Activated CD8-positive, alpha-beta T cell treated with anti-CD3 and anti-CD28 coated beads for 36 hours (primary cell): Measurements from ENCODE around the gene CACNA1C. TPM values are rescaled to one million over a fixed set of nuclear protein-coding genes. Genes with fewer than 3 reads are reported as not detected.

ENCODE experiments used
- ATAC-seq: fragments of 200-7000 bp; cut with Tn5 transposase; one replicate; pipeline ENCODE4 v1.10.0; 2021; ENCODE audit warnings: mild to moderate bottlenecking, moderate library complexity
- CTCF ChIA-PET: fragments of 350-600 bp; sonication (Branson Sonifier 250); formaldehyde crosslinking; loops from one replicate; lab custom pipeline; 2021; ENCODE audit warnings: antibody characterized with exemption; lab: Charles Lee
- POLR2A ChIA-PET: fragments of 350-600 bp; sonication (Branson Sonifier 250); formaldehyde crosslinking; loops from one replicate; lab custom pipeline; 2021; ENCODE audit warnings: antibody characterized with exemption; lab: Charles Lee
- DNase-seq: peaks from one replicate; pipeline ENCODE4 v3.0.0-alpha.2; 2020
- H3K27ac Mint-ChIP-seq: one replicate; pipeline ENCODE4 v1.8.0; 2021; ENCODE audit warnings: mild to moderate bottlenecking, mixed read lengths
- H3K27me3 Mint-ChIP-seq: one replicate; pipeline ENCODE4 v1.8.0; 2021; ENCODE audit warnings: mixed read lengths
- H3K36me3 Mint-ChIP-seq: one replicate; pipeline ENCODE4 v1.8.0; 2021; ENCODE audit warnings: low read depth, mixed read lengths
- H3K4me1 Mint-ChIP-seq: one replicate; pipeline ENCODE4 v1.8.0; 2021; ENCODE audit warnings: low read depth, mixed read lengths
- H3K4me3 Mint-ChIP-seq: one replicate; pipeline ENCODE4 v1.8.0; 2021; ENCODE audit warnings: mild to moderate bottlenecking, moderate library complexity, mixed read lengths
- H3K9me3 Mint-ChIP-seq: one replicate; pipeline ENCODE4 v1.8.0; 2021; ENCODE audit warnings: mixed read lengths
- intact Hi-C: fragments of 100-400 bp; cut with micrococcal nuclease; formaldehyde crosslinking; loops from one replicate; pipeline ENCODE4 v1.10.0; 2022
- total RNA-seq, 2 experiments: library from RNA; stranded (reverse); gene quantifications; one replicate each; pipeline ENCODE4 v1.2.3, GENCODE V29; 2021
- TF ChIP-seq, protein P1 (sequence below): fragments of 200-600 bp; IDR thresholded peaks from one replicate; pipeline ENCODE4 v1.8.0; 2022; ENCODE audit warnings: antibody characterized with exemption, mild to moderate bottlenecking

CACNA1C gene
- total RNA-seq, 2 experiments from 2014 or later, result 0.02 to 0.05 TPM

DNA sequence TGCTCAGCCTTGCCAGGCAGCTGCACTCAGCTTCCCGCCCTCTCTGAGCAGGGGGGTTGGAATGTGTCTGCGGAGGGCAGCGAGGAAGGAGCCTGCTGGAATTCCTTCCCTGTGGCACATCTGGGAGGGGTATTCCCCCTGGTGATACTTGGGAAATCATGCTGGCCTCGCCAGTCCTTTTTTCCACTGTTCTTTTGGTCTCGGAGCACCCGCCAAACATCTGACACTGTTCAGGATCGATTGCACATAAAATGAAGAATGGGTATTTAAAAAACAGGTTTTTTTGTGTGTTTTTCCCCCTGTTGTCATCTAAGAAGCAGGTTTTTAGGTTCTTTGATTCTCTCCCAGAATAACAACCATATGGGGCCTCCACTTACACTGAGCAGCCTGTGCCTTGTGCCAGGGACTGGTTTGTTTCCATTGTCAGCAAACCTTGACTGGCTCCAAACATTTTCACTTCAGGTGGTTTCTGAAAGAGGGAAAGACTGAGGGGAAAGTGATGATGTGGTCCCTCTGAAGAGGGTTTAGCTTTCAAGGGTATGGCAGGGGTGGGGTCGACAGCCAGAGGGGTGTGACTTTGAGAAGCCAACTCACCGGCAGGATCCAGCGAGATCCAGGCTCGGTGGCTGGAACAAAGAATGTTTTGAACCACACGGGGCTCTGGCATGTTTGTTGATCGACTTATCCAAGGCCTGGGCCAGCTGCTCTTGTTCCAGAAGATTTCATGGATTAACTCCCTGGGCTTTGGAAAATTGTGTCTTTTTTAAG is 215.1 kb downstream of the CACNA1C start:
- H3K9me3 Mint-ChIP-seq, result no peaks in the 10 kb centered on the region
- intact Hi-C loops, result no loop called here
- ChIA-PET POLR2A (no interaction called here), CTCF (no interaction called here)
- H3K4me1 Mint-ChIP-seq, result no peaks in the 10 kb centered on the region
- no peaks in the 10 kb centered on the region for H3K27me3 Mint-ChIP-seq
- TF ChIP-seq, protein P1, sequence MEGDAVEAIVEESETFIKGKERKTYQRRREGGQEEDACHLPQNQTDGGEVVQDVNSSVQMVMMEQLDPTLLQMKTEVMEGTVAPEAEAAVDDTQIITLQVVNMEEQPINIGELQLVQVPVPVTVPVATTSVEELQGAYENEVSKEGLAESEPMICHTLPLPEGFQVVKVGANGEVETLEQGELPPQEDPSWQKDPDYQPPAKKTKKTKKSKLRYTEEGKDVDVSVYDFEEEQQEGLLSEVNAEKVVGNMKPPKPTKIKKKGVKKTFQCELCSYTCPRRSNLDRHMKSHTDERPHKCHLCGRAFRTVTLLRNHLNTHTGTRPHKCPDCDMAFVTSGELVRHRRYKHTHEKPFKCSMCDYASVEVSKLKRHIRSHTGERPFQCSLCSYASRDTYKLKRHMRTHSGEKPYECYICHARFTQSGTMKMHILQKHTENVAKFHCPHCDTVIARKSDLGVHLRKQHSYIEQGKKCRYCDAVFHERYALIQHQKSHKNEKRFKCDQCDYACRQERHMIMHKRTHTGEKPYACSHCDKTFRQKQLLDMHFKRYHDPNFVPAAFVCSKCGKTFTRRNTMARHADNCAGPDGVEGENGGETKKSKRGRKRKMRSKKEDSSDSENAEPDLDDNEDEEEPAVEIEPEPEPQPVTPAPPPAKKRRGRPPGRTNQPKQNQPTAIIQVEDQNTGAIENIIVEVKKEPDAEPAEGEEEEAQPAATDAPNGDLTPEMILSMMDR, result no peak
- no peak for ATAC-seq
- no peaks in the 10 kb centered on the region for H3K36me3 Mint-ChIP-seq
- H3K27ac Mint-ChIP-seq, result no peak overlapping the region
- H3K4me3 Mint-ChIP-seq, result no peak overlapping the region
- DNase-seq, result no peak

DNA sequence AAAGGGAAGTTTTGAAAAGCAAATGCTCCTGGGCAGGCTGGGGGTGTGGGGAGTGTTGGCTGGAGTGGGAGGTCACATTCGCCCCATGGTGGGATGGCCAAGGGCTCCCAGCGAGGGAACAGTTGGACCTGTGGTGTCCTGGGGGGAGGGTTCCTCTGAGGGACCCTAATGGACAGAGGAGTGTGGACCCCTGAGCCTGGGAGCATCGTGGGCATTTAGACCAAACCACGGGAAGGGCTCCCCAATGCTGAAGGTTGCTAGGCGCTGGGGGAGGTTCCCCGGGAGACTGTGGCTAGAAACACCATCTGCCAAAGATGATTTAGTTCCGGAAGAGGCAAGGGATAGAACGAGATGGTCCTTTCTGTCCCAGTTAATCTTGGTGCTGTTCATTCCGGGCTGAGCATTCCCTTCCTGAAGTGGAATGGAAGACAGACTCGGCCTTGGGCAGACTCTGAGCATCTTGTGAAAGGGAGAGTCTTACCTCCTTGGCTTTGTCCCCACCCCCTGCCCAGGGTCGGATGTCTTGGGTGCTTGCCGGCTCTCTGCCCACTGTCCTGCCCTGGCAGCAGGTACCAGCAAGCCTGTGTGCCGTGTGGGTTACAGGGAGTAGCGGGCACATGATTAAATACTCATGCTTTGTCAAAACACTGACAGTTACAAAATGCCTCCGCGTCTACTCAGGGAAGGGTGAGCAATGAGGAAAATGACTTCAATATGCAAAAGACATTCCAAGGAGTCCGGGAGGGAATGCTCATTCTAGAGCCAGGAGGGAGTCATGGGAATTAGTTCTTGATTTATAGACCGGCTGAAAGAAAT is 215.9 kb downstream of the CACNA1C start:
- ChIA-PET POLR2A (no interaction called here), CTCF (no interaction called here)
- Mint-ChIP-seq H3K27ac (no peak overlapping the region), H3K9me3 (no peaks in the 10 kb centered on the region), H3K4me3 (no peak overlapping the region), H3K27me3 (no peaks in the 10 kb centered on the region), H3K36me3 (no peaks in the 10 kb centered on the region), H3K4me1 (no peaks in the 10 kb centered on the region)
- DNase-seq, result no peak
- intact Hi-C loops, result no loop called here
- TF ChIP-seq, protein P1, result no peak
- ATAC-seq, result no peak

DNA sequence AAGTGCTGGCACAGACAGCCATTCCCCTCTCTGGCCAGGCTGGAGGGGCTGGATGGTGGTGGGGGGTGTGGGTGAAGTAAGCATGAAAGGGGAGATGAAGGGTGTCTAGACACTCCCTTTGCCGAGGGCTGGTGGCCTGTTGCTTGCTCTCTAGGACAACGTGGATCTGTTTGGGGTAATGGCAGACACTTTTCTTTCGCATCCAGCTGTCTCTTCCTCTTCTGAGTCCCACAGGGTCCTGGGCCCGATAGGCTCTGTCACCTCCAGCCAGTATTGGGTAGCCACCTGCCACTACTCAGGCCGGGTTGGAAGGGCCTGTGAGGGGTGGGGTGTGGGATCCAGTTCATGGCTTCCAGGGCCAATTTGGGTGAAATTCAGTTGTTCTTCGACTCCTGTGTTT is 218.1 kb downstream of the CACNA1C start:
- POLR2A ChIA-PET, result no interaction called here
- Mint-ChIP-seq H3K9me3 (no peaks in the 10 kb centered on the region), H3K4me3 (no peak overlapping the region), H3K36me3 (no peaks in the 10 kb centered on the region), H3K27ac (no peak overlapping the region), H3K4me1 (no peaks in the 10 kb centered on the region), H3K27me3 (no peaks in the 10 kb centered on the region)
- intact Hi-C loops, result no loop called here
- ATAC-seq, result no peak
- no peak for DNase-seq
- TF ChIP-seq, protein P1, result no peak
- CTCF ChIA-PET, result no interaction called here

DNA sequence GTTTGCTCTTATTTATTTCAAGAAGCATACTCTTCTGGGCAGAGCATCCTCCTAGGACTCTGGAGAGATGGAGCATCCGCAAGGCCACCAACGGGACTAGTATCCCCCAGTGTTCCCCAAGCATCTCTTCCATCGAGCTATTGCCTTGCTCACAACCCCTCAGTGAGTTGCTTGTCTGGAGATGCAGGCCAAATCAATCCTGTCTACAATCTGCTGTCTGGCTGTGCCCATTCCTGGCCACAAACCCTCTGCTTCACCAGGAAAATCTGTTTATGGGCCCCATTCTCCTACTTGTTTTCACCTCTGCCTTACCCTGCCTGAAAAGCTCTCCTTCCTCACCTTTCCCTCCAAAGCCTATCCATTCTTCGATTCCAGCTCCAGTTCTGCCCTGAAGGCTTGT is 219.2 kb downstream of the CACNA1C start:
- POLR2A ChIA-PET, result no interaction called here
- Mint-ChIP-seq H3K9me3 (no peaks in the 10 kb centered on the region), H3K4me1 (no peaks in the 10 kb centered on the region), H3K27me3 (no peaks in the 10 kb centered on the region), H3K4me3 (no peak overlapping the region), H3K36me3 (no peaks in the 10 kb centered on the region), H3K27ac (no peak overlapping the region)
- CTCF ChIA-PET, result no interaction called here
- no peak for DNase-seq
- ATAC-seq, result no peak
- TF ChIP-seq, protein P1, result no peak
- intact Hi-C loops, result no loop called here

DNA sequence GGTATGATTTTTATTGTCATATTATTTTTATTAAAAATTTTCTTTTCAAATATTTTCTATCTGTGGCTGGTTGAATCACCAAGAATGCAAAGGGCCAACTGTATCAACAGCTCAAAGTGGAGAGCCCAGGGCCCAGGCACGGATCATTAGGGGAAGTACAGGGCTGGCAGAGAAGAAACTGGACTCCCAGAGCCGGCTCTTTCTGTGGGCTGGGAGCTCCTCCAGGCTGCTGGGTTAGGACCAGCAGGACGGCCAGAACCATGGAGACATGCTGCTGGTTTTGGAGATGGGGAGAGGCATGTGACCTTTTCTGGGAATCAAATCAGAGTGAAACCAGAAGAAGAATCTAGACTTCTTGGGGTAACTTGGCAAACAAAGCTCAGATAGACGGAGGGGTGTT is 220.5 kb downstream of the CACNA1C start:
- Mint-ChIP-seq H3K9me3 (no peaks in the 10 kb centered on the region), H3K36me3 (no peaks in the 10 kb centered on the region), H3K4me3 (no peak overlapping the region), H3K27me3 (no peaks in the 10 kb centered on the region), H3K4me1 (no peaks in the 10 kb centered on the region), H3K27ac (no peak overlapping the region)
- TF ChIP-seq, protein P1, result no peak
- CTCF ChIA-PET, result no interaction called here
- POLR2A ChIA-PET, result no interaction called here
- ATAC-seq, result no peak
- intact Hi-C loops, result no loop called here
- DNase-seq, result no peak
